Measurements from ENCODE around the gene UQCRH.
"Not testable (repeated sequence)": the region's sequence is repeated elsewhere in the genome, so short reads cannot be mapped to it uniquely, and the experiment has no call there.

UQCRH gene

GRCh38 chr1:46310321-46310720 is 6.8 kb downstream of the UQCRH start:
- no peak for TF ChIP-seq CTCF (IDR thresholded peaks at IDR 0.05; ENCODE audit: low read depth, low read length)
- no peak for DNase-seq (ENCODE audit: extremely low read depth, low read depth)

DNA sequence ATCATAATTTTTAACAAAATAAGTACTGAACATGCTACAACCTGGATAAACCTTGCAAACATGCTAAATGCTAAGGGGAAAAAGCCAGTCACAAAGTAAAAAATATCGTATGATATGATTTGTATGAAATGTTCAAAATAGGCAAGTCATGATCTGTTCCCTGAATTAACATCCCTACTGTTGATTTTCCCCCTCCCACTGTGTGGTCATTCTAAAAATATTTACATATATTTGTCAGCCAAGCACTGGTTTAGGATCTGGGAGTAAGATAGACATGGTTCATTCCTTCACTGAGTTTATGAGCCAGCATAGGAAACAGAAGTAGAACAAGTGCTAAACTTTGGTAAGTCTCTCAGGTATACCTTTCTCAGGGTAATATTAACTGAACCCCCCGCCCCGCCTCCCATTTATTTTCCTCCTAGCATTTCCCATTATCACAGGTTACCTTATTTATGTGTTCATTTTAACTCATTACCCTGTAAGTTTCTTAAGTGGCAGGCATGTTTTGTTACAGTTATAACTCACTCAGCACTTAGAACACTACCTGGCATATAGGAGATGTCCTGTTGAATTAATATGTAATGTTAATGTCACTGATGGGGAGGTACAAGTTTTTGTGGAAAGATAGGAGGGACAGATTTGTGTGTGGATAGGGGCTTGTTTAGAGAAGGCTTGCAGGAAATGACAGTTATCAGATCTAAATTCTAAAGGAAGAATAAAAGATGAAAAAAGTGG is 12.3 kb downstream of the UQCRH start:
- TF ChIP-seq CTCF (IDR thresholded peaks at IDR 0.05; ENCODE audit: low read depth, low read length) = no peak
- no peak for DNase-seq (ENCODE audit: extremely low read depth, low read depth)

DNA sequence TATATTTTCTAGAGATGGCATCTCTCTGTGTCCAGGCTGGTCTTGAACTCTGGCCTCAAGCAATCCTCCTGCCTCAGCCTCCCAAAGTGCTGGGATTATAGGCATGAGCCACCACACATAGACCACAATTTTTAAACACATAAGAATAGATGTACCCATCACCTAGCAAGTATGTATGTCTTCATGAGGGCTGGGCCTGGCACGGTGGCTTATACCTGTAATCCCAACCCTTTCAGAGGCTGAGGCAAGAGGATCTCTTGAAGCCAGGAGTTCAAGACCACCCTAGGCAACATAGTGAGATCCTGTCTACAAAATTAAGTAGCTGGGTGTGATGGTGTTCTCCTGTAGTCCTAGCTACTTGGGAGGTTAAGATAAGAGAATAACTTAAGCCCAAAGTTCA is 13.8 kb downstream of the UQCRH start:
- no peak for TF ChIP-seq CTCF (IDR thresholded peaks at IDR 0.05; ENCODE audit: low read depth, low read length)
- no peak for DNase-seq (ENCODE audit: extremely low read depth, low read depth)

- not testable (repeated sequence) for DNase-seq (ENCODE audit: extremely low read depth, low read depth)
These were observed 15.8 kb downstream of the UQCRH start for GRCh38 chr1:46319301-46319700.

DNA sequence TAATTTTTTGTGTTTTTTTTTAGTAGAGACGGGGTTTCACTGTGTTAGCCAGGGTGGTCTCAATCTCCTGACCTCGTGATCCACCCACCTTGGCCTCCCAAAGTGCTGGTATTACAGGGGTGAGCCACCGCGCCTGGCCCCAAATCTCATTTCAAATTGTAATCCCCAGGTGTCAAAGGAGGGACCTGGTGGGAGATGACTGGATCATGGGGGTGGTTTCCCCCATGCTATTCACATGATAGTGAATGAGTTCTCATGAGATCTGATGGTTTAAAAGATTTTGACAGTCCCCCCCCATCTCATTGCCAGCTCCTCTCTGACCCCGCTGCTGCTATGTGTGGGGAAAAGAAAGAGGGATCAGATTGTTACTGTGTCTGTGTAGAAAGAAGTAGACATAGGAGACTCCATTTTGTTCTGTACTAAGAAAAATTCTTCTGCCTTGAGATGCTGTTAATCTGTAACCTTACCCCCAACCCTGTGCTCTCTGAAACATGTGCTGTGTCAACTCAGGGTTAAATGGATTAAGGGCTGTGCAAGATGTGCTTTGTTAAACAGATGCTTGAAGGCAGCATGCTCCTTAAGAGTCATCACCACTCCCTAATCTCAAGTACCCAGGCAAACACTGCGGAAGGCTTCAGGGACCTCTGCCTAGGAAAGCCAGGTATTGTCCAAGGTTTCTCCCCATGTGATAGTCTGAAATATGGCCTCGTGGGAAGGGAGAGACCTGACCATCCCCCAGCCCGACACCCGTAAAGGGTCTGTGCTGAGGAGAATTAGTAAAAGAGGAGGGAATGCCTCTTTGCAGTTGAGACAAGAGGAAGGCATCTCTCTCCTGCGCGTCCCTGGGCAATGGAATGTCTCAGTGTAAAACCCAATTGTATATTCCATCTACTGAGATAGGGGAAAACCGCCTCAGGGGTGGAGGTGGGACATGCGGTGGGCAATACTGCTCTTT is 16.7 kb downstream of the UQCRH start:
- not testable (repeated sequence) for DNase-seq (ENCODE audit: extremely low read depth, low read depth)

- not testable (repeated sequence) for DNase-seq (ENCODE audit: extremely low read depth, low read depth)
These were observed 18.7 kb downstream of the UQCRH start for GRCh38 chr1:46322191-46322590.

DNA sequence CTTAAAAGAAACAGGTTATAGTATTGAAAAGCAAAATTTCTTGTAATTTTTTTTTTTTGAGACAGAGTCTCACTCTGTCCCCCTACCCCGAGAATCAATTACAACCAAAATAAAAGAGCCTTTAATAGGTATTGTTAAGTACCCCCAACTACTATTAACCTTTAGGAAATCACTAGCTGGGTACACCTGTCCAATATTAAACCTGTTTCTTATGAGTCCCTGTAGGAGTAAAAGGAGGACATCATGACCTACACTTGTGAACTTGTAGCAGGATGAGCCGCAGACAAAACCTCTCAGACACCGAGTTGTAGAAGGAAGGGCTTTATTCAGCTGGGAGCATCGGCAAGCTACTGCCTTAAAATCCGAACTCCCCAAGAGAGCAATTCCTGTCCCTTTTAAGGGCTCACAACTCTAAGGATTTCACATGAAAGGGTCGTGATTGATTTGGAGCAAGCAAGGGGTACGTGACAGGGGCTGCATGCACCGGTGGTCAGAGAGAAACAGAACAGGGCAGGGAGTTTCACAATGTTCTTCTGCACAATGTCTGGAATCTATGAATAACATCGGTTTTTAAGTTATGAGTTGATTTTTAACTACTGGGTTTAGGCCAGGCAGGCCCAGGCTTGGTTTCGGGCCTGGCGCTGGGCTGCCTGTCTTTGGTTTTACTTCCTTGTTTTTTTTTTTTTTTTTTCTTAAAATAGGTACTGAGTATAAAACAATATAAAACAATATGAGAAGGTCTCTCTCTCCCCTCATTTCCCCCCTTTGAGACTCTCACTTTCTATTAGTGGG is 22.0 kb downstream of the UQCRH start:
- not testable (repeated sequence) for DNase-seq (ENCODE audit: extremely low read depth, low read depth)

DNA sequence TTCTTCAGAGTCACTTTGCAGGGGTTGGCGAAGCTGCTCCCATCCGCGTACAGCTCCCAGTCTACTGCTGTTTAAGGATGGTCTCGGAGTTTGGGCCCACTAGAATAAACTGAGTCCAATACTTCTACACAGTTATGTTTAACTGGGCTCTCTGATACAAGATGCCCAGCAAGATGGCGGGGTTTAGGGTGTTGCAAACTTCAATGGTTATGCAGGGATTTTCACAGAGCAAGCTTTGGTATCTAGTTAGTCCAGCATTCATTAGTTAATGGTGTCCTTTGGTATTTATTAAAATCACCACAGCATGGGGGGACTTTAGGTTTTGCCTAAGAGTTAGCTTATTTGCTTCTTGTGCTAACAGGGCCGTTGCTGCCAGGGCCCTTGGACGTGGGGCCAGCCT is 24.7 kb downstream of the UQCRH start:
- not testable (repeated sequence) for DNase-seq (ENCODE audit: extremely low read depth, low read depth)

DNA sequence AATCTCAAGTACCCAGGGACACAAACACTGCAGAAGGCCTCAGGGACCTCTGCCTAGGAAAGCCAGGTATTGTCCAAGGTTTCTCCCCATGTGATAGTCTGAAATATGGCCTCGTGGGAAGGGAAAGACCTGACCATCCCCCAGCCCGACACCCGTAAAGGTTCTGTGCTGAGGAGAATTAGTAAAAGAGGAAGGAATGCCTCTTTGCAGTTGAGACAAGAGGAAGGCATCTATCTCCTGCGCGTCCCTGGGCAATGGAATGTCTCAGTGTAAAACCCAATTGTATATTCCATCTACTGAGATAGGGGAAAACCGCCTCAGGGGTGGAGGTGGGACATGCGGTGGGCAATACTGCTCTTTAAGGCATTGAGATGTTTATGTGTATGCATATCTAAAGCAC is 26.3 kb downstream of the UQCRH start:
- not testable (repeated sequence) for DNase-seq (ENCODE audit: extremely low read depth, low read depth)

DNA sequence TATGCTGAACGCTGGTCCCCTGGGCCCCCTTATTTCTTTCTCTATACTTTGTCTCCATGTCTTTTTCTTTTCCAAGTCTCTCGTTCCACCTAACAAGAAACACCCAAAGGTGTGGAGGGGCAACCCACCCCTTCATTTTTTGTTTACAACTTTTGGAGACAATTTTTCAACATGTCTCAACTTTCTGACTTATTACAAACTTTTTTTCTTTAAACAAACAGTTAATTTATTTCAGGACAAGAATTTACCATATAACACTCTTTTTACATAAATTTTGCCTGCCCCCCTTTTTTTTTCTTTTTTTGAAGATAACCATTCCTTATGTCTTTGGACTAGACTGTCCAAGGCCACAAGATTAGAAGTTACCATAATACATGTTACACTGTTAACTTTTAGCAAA is 26.9 kb downstream of the UQCRH start:
- DNase-seq (ENCODE audit: extremely low read depth, low read depth) = not testable (repeated sequence)

- not testable (repeated sequence) for DNase-seq (ENCODE audit: extremely low read depth, low read depth)
These were observed 28.5 kb downstream of the UQCRH start for GRCh38 chr1:46331786-46332540.
